H1 (cell line): ENCODE measurements around the gene EPHB1. TPM values are rescaled to one million over a fixed set of nuclear protein-coding genes. Genes with fewer than 3 reads are reported as not detected.

Experiments used
- CBX5 ChIP-seq: fragments of 300-800, 300-1000 bp; sonication (generic); IDR thresholded peaks from 2 replicates; pipeline ENCODE4 v1.7.1; 2016; ENCODE audit warnings: antibody characterized with exemption, low read length, low read depth
- CTBP2 ChIP-seq: IDR thresholded peaks from 2 replicates; pipeline ENCODE4 v1.7.0; 2011; ENCODE audit warnings: borderline replicate concordance, mild to moderate bottlenecking, moderate library complexity, mixed read lengths, low read length; ENCODE audit not compliant: insufficient read depth, insufficient read length
- HDAC2 ChIP-seq, 2 experiments: fragments of 300-600 bp in 1 of 2; sonication (generic) in 1 of 2; IDR thresholded peaks; 2 replicates each; pipeline ENCODE4 v1.6.1; 2011 to 2012; ENCODE audit warnings: low read depth in 2 of 2, low read length in 2 of 2, mild to moderate bottlenecking in 2 of 2, moderate library complexity in 2 of 2, borderline replicate concordance in 1 of 2, inconsistent platforms in 1 of 2
- MAFK ChIP-seq: IDR thresholded peaks from 2 replicates; pipeline ENCODE4 v1.6.1; 2012; ENCODE audit warnings: low read depth, mild to moderate bottlenecking, improper control_type of control experiment, low read length
- NANOG ChIP-seq: IDR thresholded peaks from 2 replicates; pipeline ENCODE4 v1.6.1; 2011; ENCODE audit warnings: low read length, low read depth, mild to moderate bottlenecking, inconsistent platforms; ENCODE audit not compliant: insufficient read depth, poor library complexity, severe bottlenecking
- RXRA ChIP-seq: IDR thresholded peaks from 2 replicates; pipeline ENCODE4 v1.6.1; 2011; ENCODE audit warnings: low read depth, mild to moderate bottlenecking, low read length, moderate library complexity; ENCODE audit not compliant: insufficient read depth
- SUZ12 ChIP-seq: fragments of 200-600 bp; sonication (generic); IDR thresholded peaks from 2 replicates; pipeline ENCODE4 v1.6.1; 2012; ENCODE audit warnings: mild to moderate bottlenecking, inconsistent platforms, low read length, moderate library complexity, mixed read lengths
- polyA plus RNA-seq, 7 experiments: library from polyadenylated mRNA; depleted of rRNA in 3 of 7; stranded (reverse) in 5 of 7; unstranded in 2 of 7; fragments of >200 nt in 5 of 7; fragments of 200-250 nt in 2 of 7; gene quantifications; 1 replicate in 5 of 7; 2 replicates in 1 of 7; 4 replicates in 1 of 7; pipeline versions ENCODE4 v1.2.1 to v1.2.3, GENCODE V29; 2011 to 2013; ENCODE audit warnings: missing spikeins in 2 of 7, mixed read lengths in 2 of 7
- total RNA-seq: library from RNA; stranded (reverse); fragmentation: NEBNext Ultra II Directional; extraction: Animal tissue kit (Norgen Biotek cat#: 25700); gene quantifications from 2 replicates; pipeline ENCODE4 v1.2.1, GENCODE V29; 2021

Gene EPHB1
- total and polyA plus RNA-seq, 2 of the 8 experiments (the other 6 are each of a cell fraction or from before 2014, with no cell fraction given), result 3.5 to 5.9 TPM

DNA sequence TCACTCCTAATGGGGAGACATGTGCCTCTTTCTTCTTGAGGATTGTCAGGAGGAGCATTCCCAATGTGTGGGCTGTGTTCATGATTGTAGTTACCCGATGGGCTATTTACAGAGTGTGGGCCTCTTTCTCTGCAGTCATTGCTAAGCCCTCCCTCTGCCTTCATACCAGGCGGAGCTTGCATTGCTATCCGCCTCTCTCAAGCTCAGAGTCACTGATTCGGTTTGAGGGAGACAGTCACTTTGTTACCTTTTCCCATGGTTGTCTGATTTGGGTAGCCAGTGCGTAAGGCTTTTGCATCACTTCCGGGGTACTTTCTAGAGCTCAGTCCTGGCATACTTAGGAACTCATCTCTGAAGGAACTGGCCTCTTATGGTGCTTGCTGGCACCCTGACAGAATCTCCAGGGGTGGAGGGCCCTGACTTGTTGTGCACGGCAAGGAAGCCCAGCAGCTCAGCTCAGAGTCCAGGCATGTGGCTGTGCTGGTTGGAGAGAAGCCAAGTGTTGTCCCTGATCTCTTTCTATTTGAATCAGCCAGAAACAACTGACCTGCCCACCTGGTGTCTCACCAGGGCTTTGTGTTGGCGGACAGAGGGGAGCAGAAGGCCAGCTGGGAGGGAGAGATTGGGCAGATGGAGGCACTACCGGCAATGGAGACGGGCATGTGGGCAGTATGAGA is 79.8 kb downstream of the EPHB1 start (continued):
- no peak for TF ChIP-seq RXRA
- TF ChIP-seq MAFK, result no peak
- no peak for TF ChIP-seq SUZ12
- TF ChIP-seq CBX5, result no peak
- TF ChIP-seq NANOG, result no peak
- no peak for TF ChIP-seq CTBP2
- no peak for TF ChIP-seq HDAC2 (IDR thresholded peaks at IDR 0.05; ENCODE audit: borderline replicate concordance in 1 of 2, low read depth in 2 of 2, low read length in 2 of 2)
